NCI-H2029 (cell line): ENCODE measurements around the gene HHAT.

Source experiments
- DNase-seq: peaks from one replicate; lab custom pipeline; 2025; lab: John Stamatoyannopoulos, UW

Gene HHAT

DNA sequence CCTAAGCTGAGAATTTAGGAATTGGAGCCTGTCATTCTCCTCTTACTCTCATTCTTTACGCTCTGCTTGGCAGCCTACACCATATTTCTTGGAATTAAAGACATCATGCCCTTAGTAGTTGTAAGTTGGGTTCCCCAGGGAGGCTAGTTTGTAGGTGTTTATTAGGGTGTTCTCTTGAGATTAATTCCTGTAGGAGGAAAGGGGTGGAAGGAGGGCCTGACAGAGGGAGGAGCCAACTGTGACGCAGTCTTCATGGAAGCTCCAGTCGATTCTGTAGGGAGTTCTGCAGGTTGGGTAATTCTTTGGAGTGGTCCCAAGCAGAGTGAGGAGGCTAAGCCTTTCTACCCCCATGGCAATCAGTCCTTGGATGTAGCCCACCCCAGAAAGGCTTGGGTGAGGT lies 111.4 kb downstream of the HHAT start:
- no peak for DNase-seq

DNA sequence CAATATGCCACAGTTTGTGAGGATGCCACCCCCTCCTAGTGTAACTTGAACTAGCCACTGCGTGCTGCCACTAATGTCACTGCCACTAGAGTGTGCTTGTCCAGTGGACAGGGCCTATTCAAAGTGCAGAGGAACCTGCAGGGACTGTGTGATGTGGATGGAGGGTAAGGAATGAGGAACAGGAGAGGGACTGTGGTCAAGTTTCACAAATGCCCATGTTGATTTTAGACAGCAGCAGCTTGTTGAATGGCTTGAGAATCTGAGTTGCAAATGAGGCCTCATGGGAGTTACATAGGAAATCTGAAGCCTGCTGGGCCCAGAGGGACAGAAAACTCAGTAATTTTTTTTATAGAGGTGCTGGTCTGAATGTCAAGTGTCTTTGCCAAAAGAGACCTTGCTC lies 112.3 kb downstream of the HHAT start:
- no peak for DNase-seq

DNA sequence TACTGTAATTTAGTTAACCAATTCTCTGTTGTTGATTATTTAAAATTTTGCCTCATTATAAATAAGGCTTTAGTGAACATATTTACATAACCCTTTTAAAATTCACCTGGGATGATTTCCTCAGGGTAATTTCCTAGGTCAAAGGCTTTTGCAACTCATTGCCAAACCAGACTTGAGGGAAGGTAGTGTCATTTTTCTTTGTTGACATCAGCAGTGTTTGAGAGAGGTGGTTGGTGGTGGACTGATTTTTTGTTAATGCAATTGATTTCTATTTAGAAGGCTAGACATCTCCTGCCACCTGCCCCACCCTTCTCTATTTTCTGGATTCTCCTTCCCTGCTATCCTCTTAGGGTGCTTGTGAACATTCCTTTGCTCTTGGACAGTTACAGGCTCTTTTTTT lies 116.8 kb downstream of the HHAT start:
- DNase-seq, result peak; percentile 1

DNA sequence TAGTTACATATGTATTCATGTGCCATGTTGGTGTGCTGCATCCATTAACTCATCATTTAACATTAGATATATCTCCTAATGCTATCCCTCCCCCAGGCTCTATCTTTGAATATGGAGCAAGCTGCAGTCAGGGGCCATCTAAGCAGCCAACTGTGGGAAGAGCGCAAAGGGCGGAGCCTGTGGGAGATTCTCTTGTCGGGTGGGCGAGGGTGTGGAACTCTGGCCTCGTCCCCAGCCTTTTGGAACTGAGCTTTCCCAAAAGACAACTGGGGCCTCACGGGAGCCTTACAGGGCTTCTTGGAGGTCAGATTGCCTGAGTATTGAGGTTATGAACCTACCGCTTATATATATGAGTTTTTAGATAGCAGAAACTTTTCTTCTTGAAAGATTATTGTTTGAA lies 117.2 kb downstream of the HHAT start:
- no peak for DNase-seq

DNA sequence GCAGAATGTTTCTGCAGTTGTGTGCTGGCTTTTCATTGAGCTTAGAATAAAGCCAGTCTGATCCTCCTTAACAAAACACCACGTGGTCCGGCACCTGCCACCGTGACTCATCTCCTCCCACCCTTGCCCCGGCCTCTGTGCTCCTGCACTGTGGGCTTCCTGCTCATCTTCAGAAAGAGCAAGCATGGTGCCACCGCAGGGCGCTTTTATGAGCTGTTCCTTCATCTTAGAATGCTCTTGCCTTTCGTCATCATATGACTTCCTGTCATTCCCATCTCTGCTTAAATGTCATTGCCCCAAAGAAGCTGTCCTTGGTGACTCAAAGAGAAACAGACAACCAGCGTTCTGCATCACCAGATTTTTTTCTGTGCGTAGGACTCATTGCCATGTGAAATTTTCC lies 117.8 kb downstream of the HHAT start:
- DNase-seq, result peak; percentile 13

DNA sequence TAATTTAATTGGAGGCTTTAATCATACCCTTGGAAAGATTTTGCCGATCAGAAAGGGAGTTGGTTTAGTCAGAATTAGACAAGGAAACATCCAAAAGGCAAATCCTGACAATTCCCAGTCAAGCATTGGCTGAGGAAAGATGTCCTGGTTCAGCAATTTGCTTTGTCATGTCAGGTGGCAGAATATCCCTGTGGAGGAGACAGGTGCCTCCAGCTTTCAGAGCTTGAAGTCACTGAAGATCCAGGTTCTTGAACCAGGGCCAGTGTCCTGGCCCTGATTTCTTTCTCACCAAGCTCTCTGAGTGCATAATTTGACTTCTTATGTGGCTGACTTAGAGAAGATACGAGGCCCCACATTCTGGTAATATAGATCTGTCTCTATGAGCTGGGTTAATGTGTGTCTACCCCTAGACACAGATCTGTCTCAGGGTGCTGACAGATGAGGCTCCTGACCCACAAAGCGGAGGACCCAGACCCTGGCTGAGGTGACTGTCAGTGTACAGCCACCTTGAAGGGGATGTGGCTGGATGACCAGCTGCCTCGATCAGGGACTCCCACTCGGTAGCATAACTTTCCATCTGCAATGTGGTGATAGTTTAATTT lies 118.9 kb downstream of the HHAT start:
- no peak for DNase-seq

DNA sequence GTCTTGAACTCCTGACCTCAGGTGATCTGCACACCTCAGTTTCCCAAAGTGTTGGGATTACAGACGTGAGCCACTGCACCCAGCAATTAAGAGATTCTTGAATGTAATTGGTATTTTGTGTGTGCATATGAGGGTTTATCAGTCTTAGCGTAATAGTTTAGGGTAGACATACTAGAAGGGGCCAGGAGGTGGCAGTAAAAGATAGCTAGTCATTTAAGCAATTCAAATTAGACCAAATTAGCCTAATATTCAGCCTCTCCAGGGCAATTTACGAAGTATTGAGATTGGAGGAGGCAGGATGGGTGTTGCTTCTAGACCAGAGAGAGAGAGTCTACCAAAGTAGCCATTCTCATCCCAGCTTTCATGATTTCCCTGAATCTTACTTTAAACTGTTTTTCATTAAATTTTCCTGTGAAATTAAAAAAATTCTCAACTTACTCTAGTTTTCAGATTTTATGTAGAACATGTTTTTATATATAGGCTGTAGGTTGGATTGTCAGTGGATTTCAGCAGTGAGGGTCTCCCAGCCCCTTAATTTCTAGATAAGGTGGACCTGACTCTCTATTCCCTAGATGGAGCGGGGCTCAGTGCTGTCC lies 119.7 kb downstream of the HHAT start:
- DNase-seq, result peak; percentile 41

DNA sequence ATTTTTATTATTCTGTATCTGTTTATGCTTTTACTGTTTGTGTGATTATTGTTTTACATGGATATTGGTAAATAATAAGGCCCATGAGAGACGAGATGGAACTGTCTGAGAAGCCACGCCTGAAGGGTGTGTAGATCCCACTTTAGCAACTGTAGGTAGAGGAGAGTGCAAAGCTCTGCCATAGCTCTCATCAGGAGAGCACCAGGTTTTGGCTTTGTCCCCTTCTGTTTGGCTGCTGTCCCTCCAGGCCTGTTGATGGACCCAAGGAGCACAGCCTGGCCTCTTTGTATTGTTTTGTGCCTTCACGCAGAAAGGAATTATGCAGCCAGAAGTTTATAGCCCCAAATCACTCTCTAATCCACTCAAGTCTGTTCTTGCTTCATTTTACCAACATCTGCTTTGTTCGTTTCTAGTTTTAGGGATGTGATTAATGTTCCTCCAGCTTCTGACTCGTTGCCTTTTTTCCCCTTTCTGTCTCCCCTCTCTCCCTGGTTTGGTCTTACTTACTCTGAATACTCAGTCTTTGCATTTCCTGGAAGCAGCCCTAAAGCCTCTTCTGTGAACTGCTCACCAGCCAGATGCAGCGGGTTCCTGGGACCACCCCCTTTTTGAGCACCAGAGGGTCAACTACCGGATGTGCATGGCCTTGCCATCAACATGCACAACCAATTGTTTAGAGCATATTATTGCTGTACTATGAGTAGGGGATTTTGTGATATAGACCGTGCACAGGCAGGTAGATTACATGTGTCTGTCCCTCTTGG lies 127.3 kb downstream of the HHAT start:
- DNase-seq, result no peak

DNA sequence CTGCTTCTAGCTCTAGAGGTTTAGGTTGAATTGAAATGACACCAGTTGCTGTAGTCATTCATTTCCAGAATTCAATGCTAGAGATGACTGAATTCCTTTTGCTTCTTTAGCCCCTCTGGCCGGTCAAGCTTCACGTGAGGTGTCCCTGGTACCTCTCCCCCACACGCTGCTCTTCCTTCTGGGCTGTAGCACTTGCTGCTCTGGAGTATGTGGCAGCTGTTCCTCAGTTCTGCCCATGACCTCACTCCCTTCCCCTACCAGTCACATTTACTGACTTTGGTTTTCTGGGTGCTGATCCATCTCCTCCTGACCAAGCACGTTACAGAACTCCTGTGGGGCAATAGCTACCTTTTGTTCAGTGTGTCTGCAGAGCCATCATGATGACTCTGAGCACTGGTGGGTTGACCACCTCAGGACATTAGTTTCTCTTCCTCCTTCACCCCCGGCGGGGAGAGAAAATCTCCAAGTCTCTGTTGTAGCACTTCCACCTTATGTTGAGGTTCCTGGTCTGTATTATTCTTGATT lies 128.1 kb downstream of the HHAT start:
- DNase-seq, result no peak

DNA sequence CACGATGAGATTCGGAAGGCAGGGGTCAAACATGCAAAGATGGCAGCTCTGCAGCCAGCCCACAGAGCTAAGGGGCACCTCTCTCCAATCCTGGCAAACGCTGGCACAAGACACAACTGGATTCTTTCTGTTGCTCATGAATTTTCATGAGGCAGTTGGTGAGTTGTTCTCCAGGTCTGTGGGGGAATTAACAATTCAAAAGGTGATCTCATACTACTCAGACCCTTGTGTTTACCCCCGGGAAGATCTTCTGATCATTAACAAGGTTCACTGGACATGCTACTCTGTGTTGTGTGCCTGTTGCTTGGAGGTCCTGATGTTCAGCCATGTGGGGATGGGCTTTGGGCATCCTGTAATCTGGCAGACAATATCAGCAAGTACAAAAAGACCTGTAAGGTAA lies 128.9 kb downstream of the HHAT start:
- DNase-seq, result no peak

DNA sequence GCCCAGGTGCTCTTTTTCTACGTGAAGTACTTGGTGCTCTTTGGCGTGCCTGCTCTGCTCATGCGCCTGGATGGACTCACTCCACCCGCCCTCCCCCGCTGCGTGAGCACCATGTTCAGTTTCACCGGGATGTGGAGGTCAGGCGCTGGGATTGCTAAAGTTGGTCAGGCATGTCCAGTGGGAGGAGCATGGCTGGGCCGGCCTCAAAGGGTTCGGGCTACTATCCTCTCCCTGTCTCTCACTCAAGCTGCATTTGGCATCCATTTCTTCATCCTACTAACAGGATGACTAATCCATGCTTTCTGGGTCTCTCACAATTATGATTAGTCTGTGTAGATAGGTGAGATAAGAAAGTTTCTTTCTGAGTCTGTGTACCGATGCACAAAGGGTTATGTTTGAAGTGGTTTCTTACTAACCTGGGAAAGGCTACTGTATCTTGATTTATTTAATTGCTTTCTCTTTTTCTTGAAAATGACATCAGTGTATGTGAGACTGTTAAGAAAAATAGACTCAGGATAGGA lies 135.9 kb downstream of the HHAT start:
- peak; percentile 78 for DNase-seq

DNA sequence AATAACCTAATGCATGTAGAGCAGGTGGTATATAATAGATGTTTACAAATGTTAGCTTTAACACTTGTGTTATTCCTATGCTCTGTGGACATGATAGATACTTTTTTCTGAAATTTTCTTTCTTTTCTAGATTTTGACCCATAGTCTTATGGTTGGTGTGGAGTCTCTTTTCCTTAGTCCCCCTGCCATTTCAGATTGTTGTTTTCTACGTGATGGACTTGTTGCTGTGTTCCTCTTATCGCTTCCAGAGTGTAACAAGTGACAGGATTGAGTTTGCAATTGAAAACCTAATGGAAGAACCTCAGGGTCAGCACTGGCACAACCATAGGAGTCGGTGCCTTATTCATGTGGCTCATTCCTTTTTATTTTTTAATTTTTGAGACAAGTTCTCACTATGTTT lies 136.4 kb downstream of the HHAT start:
- no peak for DNase-seq

DNA sequence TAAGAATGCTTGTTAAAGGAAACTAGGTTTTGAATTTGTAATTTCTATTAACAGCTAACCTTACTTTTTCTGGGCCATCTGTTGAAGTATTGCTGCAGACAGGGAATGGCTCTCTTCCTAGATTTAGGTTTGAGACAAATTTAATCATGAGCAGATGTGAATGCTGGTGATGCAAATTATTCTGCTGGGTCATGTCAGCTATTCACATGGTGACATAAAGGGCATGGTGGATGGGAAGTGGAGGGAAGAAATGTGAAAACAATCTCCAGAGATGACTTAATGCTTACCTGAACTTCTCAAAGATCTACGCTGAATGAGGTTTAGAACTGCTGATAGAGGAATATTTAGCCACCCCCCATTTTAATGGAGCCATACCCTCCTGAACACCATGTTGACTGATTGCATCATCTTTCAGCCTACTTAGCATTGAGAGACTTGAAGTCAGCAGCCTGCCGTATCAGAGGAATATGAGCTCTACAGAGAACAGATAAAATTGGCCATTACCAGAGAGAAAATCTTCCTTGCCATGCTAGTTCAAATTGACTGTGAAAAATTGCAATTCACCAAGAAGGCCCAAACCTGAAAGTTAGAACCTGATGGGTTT lies 138.8 kb downstream of the HHAT start:
- no peak for DNase-seq

DNA sequence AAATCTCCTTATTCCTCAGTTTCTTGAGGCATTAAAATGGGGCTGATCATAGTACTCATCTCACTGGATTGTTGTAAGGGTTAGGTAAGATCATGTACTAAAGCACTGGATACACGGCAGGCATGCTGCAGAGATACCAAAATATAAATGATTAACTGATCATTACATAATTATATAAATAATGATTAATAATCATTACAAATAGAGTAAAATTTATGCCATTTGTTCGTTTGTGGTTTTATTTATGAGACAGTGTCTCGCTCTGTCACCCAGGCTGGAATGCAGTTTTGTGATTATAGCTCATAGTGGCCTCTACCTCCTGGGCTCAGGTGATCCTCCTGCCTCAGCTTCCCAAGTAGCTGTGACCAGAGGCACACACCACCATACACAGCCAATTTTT lies 140.7 kb downstream of the HHAT start:
- no peak for DNase-seq

DNA sequence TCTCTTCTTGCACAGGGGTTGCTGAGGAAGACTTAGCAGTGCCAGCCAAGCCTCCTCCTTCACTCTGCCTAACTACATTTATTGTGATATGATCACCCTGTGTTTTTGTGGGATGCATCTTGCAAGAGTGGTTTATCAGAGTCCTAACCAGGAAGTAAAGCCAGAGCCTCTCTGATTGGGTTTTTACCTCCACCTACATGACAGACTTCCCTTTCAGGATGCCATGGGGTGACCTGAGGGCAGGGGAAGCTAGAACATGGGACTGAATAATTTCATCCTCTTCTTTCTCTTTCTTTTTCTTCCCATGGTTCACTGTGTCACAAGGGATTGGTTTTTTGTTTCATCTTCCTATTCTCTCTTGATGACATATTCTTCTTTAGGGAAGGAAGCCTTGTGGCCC lies 146.6 kb downstream of the HHAT start:
- DNase-seq, result no peak

DNA sequence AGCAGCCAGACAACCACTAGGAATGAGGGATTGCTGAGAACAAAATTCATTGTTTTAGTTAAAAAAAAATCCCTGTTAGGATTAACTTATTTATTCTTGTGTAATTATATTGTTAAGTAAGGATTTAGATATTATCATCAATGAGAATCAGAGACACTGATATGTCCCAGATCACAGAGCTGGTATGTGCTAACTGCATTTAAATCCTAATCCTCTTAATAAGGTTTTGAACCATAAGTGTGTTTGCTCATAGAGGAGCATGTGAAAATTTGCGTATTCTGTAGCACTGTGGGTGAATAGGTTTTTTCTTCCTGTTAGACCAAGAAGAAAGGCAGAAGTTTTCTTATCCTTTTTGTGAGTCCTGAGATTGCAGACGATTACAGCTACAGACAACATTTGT lies 147.1 kb downstream of the HHAT start:
- DNase-seq, result no peak

DNA sequence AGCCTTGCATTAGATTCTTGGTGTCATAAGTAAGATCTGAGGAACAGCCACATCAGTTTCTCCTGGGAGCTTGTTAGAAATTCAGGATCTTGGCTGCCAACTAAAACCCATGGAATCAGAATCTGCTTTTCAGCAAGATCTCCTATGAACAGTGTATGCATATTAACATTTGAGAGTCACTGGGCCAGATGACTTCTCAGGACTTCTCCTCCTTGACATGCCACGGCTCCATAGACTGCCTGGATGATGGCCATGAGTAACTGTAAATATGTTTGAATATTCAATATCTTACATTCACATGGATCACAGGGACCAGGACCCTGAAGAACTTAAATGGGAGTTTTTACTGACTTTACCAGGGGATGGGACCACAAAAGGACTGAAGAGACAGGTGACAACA lies 148.0 kb downstream of the HHAT start:
- no peak for DNase-seq

DNA sequence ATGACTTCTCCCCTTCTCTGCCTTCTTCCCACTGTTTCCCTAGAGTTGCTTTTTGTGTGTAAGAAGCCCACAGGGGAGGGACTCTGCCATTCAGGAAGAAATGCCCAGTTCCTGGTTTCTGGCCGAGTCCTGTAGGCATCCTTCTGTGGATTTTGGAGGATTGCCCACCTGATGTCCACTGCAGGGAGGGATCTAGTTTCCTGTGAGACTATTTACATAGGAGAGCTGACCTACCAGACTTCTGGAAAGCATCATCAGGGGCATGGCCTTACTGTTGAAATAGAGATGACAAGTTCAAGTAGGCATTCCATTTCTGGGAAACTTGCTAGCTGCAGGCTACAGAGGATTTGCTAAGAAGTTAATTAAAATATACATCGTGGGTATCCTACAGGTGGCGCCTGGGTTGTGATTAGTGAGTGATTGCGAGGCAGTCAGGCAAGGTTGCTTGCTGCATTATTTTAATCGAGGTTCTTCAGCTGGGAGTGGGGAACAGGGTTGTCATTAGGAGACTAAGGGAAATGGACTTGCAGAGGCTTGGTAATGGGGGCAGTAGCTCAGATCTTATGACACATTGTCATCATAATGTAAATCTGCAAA lies 148.7 kb downstream of the HHAT start:
- peak; percentile 33 for DNase-seq

DNA sequence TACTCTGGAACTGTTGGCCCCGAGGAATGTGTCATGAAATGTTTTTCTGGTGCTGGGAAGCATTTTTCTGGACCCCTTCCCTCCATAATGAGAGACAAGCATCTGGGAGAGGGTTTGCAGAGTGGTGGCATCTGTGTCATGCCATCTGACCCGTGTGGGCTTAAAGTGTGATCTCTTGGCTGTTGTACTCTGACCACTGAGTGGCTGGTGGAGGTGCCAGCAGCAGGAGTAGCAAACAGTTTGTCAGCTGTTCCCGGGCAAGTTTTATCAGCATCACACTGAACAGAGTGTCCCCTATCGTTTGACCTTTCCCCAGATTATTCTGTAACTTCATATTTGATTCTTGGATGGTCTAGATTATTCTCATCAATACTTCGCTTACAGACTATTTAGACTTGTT lies 150.1 kb downstream of the HHAT start:
- no peak for DNase-seq

DNA sequence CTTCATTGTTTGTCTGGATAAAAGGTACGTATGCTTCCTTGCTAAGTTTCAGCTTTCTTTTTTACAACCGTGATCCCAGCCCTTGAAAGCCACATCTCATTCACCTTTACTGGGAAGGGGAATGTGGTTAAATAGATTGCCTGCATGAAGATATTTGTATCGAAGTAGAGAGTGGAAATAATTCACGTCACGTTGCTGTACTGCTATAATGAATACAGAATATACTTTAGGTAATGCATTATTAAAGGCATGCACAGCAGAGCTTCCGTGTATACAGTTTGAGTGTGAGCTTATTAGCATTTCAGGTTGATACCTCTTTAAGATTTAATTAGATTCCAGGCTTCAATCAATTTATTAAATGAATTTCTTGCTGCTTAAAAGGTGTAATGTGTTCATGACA lies 153.8 kb downstream of the HHAT start:
- DNase-seq, result no peak

DNA sequence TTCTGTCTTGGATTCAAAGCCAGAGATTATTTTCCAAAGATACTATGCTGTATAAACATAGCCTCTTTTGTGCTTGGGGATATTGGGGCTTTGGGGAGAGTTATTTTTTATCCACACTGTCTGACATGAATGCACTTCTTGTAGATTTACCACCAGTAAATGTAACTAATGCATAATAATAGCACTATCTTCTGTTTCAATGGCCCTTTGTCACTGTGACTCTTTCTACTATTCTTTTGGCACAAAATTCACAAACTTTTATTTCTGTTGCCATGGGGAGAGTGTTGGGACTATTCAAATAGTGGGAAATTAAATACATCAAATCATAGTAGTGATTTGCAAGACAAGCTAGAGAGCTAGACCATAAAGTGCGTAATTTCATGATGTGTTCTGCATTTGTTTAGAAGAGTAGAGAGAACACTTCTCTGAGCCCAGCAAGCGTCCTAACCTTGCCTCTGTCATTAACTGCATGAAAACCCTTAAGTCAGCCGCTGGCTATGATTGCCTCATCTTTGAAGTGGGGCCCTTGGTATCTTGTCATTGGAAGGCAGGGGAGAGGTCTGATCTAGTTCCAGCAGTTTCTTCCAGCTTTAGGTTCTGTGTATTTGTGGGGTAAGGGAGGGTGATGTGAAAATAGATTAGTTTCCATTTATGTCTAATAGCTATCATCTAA lies 154.4 kb downstream of the HHAT start:
- no peak for DNase-seq

DNA sequence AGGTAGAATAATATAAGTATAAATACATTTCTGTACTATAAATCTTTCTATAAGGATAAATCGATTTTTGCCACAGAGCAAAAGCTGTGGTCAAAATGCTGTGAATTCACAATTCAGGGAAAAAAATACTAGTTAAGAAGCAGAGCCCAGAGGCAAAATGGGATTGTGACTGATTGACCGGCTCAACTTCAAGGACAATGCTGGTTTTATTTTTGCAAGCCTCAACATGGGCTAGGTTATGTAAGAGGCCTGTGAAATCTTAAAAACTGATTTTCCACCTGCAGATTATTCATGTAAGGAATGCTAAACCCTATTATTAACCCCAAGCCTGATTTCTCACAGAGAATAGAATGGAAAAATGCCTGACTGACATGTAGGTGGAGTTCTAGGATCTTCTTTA lies 155.1 kb downstream of the HHAT start:
- no peak for DNase-seq
